Kidney (tissue), 14 donors: Measurements from ENCODE around the gene DDX18. TPM values are rescaled to one million over a fixed set of nuclear protein-coding genes. Genes with fewer than 3 reads are reported as not detected.

Source experiments
- DNase-seq, 5 donors: peaks; one replicate each; pipeline ENCODE4 v3.0.0-alpha.2; 2013 to 2020
- FAIRE-seq: peaks from 2 replicates; lab custom pipeline; 2012; peaks lifted over from hg19 to GRCh38; lab: Jason Lieb, UNC
- H3K27ac ChIP-seq, 2 donors: one replicate each; pipeline ENCODE4 v1.7.0; 2013; ENCODE audit warnings: low read depth in 2 of 2, low read length in 2 of 2, inconsistent platforms in 1 of 2
- H3K27me3 ChIP-seq: one replicate; pipeline ENCODE4 v1.7.1; 2013; ENCODE audit warnings: low read length, inconsistent platforms; ENCODE audit not compliant: control insufficient read depth, insufficient read depth
- H3K36me3 ChIP-seq, 3 donors: one replicate each; pipeline versions ENCODE4 v1.7.0 to v1.7.1; 2013; ENCODE audit warnings: low read length in 3 of 3, control low read depth in 1 of 3, inconsistent platforms in 1 of 3; ENCODE audit not compliant: insufficient read depth in 3 of 3, control insufficient read depth in 2 of 3
- H3K4me1 ChIP-seq, 3 donors: one replicate each; pipeline versions ENCODE4 v1.7.0 to v1.7.1; 2013; ENCODE audit warnings: low read length in 3 of 3, inconsistent platforms in 1 of 3, low read depth in 1 of 3; ENCODE audit not compliant: control insufficient read depth in 2 of 3, insufficient read depth in 2 of 3
- H3K4me3 ChIP-seq, 3 donors: one replicate each; pipeline versions ENCODE4 v1.7.0 to v1.8.1; 2013; ENCODE audit warnings: low read length in 3 of 3, control low read depth in 1 of 3, inconsistent platforms in 1 of 3
- H3K9ac ChIP-seq, 3 donors: one replicate each; pipeline versions ENCODE4 v1.7.0 to v1.7.1; 2013; ENCODE audit warnings: low read length in 3 of 3, control low read depth in 1 of 3, inconsistent platforms in 1 of 3
- H3K9me3 ChIP-seq, 3 donors: one replicate each; pipeline versions ENCODE4 v1.7.0 to v1.7.1; 2013; ENCODE audit warnings: low read length in 3 of 3, control low read depth in 1 of 3, inconsistent platforms in 1 of 3; ENCODE audit not compliant: control insufficient read depth in 2 of 3, insufficient read depth in 1 of 3
- intact Hi-C: fragments of 100-400 bp; cut with DNase I; formaldehyde crosslinking; loops from one replicate; pipeline ENCODE4 v1.11.1; 2022
- polyA plus RNA-seq: library from polyadenylated mRNA; stranded (reverse); fragments of 350-450 nt; fragmentation: Illumina TruSeq; extraction: RNeasy Lipid Tissue Mini Kit (QIAGEN cat#74804); gene quantifications from one replicate; pipeline ENCODE4 v1.2.3, GENCODE V29; 2014; ENCODE audit warnings: low read depth, low replicate concordance; ENCODE audit not compliant: insufficient read depth
- total RNA-seq: library from RNA; stranded (reverse); fragmentation: NEBNext Ultra II Directional; extraction: Animal tissue kit (Norgen Biotek cat#: 25700); gene quantifications from one replicate; pipeline ENCODE4 v1.2.1, GENCODE V29; 2021
- TF ChIP-seq, protein P1 (sequence below): IDR thresholded peaks from 3 replicates; pipeline ENCODE4 v1.5.1; 2012; ENCODE audit warnings: mild to moderate bottlenecking, moderate library complexity, borderline replicate concordance; ENCODE audit not compliant: insufficient read depth; ENCODE audit errors: extremely low read depth
- donor health status: control.
- donor health status: control.
- donor health status: control.
- donor health status: control.
- donor health status: control.
- donor health status: DM: yes; HTN: yes; CAD: no.
- donor health status: Normal renal cell carcinoma (clear cell type).

Gene DDX18
- total and polyA plus RNA-seq, 2 donors from 2014 or later, result 18.1 to 53.8 TPM

DNA sequence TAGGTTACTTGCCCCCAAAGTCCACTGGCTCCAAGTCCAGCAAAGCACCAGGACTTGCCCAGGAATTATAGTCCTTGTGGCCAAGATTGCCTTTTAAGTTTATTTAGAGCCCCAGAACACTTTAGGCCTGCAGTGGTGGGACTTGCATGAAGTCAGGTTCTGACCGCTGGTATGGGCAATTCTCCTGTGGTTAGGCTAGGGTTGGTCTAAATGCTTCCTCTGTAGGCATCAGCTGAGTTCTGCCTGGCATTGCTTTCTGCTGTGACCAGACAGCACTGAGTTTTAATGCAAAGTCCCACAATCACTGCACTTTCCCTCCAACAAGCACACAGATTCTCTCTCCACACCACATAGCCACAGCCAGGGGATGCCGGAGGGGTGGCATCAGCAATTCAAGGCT, 64.5 kb downstream of the DDX18 start:
- no peak overlapping the region for H3K27ac ChIP-seq
- no peaks in the 10 kb centered on the region for H3K9me3 ChIP-seq
- no peaks in the 10 kb centered on the region for H3K36me3 ChIP-seq
- FAIRE-seq (no peak), DNase-seq (no peak)
- H3K27me3 ChIP-seq, result no peaks in the 10 kb centered on the region
- H3K9ac ChIP-seq, result no peak overlapping the region
- TF ChIP-seq, protein P1, sequence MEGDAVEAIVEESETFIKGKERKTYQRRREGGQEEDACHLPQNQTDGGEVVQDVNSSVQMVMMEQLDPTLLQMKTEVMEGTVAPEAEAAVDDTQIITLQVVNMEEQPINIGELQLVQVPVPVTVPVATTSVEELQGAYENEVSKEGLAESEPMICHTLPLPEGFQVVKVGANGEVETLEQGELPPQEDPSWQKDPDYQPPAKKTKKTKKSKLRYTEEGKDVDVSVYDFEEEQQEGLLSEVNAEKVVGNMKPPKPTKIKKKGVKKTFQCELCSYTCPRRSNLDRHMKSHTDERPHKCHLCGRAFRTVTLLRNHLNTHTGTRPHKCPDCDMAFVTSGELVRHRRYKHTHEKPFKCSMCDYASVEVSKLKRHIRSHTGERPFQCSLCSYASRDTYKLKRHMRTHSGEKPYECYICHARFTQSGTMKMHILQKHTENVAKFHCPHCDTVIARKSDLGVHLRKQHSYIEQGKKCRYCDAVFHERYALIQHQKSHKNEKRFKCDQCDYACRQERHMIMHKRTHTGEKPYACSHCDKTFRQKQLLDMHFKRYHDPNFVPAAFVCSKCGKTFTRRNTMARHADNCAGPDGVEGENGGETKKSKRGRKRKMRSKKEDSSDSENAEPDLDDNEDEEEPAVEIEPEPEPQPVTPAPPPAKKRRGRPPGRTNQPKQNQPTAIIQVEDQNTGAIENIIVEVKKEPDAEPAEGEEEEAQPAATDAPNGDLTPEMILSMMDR, result no peak
- H3K4me1 ChIP-seq, result no peaks in the 10 kb centered on the region
- intact Hi-C loops, result no loop called here
- H3K4me3 ChIP-seq, result no peak overlapping the region

Other genes with a start within 250 kb of the DDX18 start
- gene CCDC93, start 199.4 kb downstream of the DDX18 start, total RNA-seq, result 36.3 TPM
- gene CCDC93, start 199.4 kb downstream of the DDX18 start, polyA plus RNA-seq, result 6.7 TPM